NCI-H1694 (cell line): ENCODE data around the gene KRT2.

Experiments
- DNase-seq: peaks from one replicate; lab custom pipeline; 2025; lab: John Stamatoyannopoulos, UW

KRT2 gene

GRCh38 chr12:52637299-52637698 is 14.7 kb downstream of the KRT2 start:
- no peak for DNase-seq

- no peak for DNase-seq
These were observed 15.3 kb downstream of the KRT2 start for GRCh38 chr12:52636592-52637258.

GRCh38 chr12:52636189-52636588 is 15.8 kb downstream of the KRT2 start:
- no peak for DNase-seq

DNA sequence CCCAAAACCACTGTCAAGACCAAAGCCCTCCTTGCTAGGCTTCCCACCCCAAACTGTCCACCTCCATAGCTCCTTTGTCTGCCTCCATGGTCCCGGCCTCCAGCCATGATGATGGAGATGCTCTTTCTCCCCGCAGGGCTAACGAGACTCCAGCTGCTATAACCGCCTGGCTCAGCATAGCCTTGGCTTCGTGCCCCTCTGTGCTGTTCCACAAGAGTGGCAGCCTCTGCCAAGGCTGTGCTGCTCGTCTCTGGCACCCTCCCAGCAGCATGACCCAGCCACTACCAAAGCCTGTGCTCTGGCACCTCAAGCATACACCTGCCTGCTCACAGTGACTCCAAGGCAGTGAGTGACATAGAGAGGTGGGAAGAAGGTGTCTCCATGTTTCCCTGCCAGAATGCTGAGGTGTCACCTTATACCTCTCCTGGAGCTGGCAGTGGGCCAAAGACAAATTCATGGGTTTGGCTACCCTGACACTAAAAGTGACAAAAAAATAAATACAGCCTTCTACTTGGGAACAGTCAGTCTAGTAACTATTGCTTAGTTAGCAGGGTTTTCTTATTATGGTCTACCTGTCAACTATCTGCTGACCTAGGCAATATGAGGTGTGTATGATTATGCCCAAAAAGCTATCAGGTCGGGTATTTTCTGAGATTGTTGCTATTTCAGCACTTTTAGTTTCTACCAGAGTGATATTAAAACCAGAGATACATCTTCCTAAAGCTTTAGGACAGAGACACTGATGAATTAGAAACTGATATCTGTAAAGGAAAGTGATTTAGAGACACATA is 17.6 kb downstream of the KRT2 start:
- DNase-seq: peak; percentile 86

GRCh38 chr12:52633383-52633782 is 18.6 kb downstream of the KRT2 start:
- no peak for DNase-seq

DNA sequence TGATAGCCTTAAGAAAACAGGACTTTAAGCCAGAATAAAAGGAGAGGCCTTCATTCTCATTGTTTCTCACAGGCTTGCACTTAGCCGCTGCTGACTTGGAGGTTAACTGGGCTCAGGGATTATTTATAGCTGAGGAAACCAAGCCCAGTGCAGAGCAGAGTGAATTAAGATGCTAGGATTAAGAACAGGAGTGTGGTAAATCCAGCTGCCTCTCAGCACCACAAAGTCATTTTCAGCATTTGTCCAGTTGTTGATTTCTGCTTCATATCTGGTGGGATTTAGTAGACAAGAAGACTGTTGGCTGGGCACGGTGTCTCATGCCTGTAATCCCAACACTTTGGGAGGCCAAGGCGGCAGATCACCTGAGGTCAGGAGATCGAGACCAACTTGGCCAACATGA is 19.4 kb downstream of the KRT2 start:
- no peak for DNase-seq

- DNase-seq: no peak
These were observed 20.1 kb downstream of the KRT2 start for GRCh38 chr12:52631676-52632459.

DNA sequence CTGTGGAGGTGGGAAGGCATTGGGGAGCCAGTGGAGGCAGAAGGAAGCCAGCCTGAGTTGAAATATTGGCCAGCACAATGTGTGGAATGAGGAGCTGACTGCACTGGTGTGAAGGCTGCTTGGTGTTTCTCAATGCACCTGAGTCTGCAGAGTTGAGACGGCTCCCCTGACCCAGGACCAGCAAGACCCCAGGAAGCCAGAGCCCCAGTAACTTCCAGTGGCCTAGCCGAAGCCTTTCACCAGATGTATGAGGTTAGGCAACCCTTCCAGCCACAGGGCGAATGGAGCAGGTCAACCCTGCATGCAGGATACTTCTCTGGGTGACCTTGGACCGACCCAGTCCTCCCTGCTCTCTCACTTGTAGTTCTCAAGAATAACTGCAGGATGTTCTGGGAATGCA is 20.7 kb downstream of the KRT2 start:
- DNase-seq: no peak

DNA sequence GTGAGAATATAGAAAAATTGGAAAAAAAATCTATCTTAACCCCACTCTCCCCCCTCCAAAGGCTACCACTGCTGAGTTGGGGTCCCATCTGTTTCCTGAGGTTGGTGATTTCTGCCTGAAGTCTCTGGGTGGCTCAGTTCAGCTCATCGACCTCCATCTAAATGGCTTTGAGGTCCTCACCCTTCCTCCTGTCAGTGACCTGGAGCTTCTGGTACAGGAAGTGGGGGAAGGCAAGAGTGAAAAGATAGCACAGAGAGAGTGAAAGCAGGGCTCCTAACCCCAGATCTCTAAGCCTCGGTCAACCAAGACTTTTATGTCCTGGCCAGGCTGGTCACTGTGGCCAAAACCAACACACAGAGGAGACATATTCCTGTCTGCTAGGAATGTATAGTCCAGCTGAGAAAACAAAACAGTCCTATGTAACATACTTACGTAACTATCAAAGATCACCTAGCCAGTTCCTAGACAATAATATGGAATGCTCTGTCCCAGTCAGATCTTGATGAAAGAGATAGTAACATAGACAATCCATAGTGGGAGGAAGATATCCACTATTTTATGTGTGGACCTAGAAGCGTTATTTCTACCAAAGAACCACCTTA is 21.3 kb downstream of the KRT2 start:
- no peak for DNase-seq

DNA sequence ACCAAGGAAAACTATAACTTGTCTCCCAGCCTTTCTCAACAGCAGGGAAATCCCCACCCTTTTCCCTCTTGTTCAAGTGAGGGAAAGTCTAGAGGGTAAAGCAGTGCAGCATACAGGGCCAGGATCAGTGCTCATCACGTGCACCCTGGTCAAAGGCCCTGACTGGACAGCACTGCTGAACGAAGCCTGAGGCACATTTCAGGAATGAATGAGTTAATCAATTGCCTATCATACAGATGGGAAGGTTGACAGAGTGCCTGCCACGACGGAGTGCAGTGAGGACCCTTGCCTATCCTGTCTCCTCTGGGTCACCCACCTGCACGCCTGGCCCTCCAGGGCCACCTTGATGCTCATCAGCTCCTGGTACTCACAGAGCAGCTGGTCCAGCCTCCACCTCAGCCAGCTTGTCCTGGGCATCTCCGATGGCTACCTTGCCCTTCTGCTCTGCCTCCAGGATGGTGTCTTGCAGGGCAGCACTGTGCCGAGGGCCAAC is 22.0 kb downstream of the KRT2 start:
- DNase-seq: no peak

- DNase-seq: no peak
These were observed 22.6 kb downstream of the KRT2 start for GRCh38 chr12:52629281-52630007.

DNA sequence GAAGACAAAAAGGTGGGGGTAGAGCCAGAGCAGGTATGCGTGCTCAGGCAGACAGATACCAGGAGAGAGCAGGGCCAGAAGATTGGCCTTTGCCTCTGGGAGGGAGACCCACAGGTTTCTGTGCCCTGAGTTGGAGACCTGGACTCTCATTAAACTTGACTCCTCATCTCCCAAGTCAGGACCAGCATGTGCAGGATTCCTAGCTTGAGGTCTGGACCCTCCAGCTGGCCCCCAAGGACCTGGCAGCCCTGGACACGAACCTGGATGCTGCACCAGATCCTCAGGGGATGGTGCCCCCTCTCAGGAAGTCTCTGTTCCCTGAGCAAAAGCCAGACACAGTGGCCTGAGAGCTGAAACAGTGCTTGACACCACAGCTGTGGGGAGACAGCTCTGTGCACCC is 23.2 kb downstream of the KRT2 start:
- no peak for DNase-seq

- DNase-seq: no peak
These were observed 23.9 kb downstream of the KRT2 start for GRCh38 chr12:52628111-52628507.

DNA sequence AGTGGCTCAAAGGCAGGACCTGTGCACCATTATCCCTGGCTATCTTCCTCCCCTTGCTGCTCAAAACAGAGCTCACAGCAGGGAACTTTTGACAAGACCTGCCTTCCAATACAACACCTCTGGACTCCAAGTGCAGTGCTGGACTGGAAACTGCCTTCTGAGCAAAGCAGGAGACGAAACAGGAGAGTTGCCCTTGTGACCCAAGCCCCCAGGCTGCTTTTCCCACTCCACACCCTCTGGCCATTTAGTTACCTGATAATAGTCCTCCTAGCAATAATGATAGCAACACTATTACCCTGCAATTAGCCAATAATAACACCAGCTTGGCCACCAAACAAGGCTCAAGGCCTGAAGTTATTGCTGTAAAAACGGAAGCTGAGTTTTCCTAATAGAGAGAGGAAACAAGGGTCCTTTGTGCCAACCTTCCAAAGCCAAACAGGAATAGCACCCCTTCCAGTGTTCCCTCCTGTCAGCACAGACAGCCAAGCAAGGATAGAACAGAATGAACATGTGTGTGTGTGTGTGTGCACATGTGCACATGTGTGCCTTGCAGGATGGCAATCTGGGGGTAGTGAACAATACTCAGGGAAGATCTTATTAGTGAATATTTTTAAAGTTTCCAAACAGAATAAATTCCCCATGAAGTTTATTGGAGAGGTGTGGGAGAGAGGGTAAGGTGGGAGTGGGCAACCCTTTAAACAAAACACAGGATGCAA is 24.5 kb downstream of the KRT2 start:
- DNase-seq: no peak

DNA sequence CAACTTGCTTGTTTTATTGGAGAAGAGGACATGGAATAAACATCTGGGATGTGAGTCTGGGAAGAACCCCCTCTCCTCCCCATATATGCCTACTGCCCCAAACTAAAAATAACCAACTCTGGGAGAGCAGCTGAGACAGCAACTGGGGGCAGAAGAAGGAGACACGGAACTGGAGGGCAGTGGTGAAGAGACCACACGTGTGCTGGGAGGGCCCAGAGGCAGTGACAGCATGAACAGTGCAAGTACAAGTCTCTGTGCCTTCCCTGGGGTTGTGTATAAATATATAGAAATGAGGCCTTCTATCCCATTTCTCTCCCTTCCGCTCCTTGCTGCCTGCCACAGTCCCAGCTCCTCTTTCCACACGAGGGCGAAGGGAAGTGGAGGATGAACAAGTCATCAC is 29.7 kb downstream of the KRT2 start:
- no peak for DNase-seq

- DNase-seq: no peak
These were observed 33.1 kb downstream of the KRT2 start for GRCh38 chr12:52618866-52619265.

DNA sequence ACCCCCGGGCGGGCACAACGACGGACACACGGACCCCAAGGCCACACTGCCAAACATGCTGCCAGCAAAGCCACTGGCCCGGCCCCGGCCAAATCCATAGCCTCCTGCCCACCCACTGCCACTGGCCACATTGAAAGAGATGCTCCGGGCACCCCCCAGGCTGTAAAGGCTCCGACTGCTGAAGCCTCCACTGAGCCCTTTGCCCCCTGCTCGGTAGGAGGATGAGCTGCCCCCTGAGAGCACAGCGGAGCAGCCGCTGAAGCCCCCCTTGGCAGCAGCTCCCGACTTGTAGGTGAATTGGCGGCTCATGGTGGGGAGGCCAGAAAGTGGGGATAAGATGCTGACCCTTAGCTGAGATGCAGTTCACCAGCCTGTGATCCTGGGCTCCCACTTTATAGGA is 33.8 kb downstream of the KRT2 start, which contains the start of gene KRT73:
Gene KRT73 (minus strand): TSS at position 344 of the 400 bp plus-strand sequence. CDS start 35 bp downstream, at position 309.
- DNase-seq: no peak

DNA sequence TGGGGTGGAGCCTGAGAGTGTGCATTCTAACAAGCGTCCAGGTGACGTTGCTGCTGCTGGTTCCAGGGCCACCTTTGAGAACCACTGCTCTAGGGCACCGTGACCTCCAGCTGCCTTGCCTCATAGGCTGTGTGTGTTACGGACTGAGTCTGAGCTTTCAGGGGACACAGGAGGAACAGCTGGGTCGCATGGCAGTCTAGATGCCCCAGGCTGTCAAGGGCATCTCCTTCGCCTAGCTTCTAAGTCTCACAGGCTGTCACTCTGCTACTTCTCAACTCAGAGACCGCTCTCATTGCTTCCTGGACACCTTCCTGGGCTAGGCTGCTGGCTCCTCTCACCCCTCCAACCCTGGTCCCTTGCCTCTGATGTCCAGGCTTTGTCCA is 34.6 kb downstream of the KRT2 start:
- DNase-seq: no peak

- no peak for DNase-seq
These were observed 35.2 kb downstream of the KRT2 start for GRCh38 chr12:52616680-52617402.

GRCh38 chr12:52615912-52616311 is 36.1 kb downstream of the KRT2 start:
- no peak for DNase-seq
